Astrocyte (in vitro differentiated cells and primary cell): Measurements from ENCODE around the gene TMEM196.

Experiments used
- CTCF ChIP-seq: IDR thresholded peaks from 2 replicates; pipeline ENCODE4 v1.5.1; 2011; ENCODE audit warnings: low read depth, mild to moderate bottlenecking, inconsistent platforms, low read length, moderate library complexity; ENCODE audit not compliant: insufficient read depth
- EZH2 ChIP-seq: IDR thresholded peaks from 2 replicates; pipeline ENCODE4 v1.6.1; 2012; ENCODE audit warnings: mild to moderate bottlenecking, low read length, inconsistent platforms; ENCODE audit not compliant: insufficient read depth

GRCh38 chr7:19783541-19783940, 10.1 kb upstream of the TMEM196 start:
- no peak for TF ChIP-seq CTCF
- no peak for TF ChIP-seq EZH2
